ENCODE data around the gene KLHL29. TPM values are rescaled to one million over a fixed set of nuclear protein-coding genes. Genes with fewer than 3 reads are reported as not detected.

KLHL29 gene
- total RNA-seq, 1 donor from 2014 or later, result 5.0 TPM

GRCh38 chr2:23447405-23447804 is 62.4 kb downstream of the KLHL29 start:
- peaks cover 5% of the 10 kb centered on the region for H3K4me1 Mint-ChIP-seq (ENCODE audit: unreplicated experiment)
- no peak for DNase-seq (ENCODE audit: extremely low spot score, unreplicated experiment)
- H3K27me3 Mint-ChIP-seq (ENCODE audit: unreplicated experiment), result peaks cover 2% of the 10 kb centered on the region
- no peaks in the 10 kb centered on the region for H3K36me3 Mint-ChIP-seq (ENCODE audit: unreplicated experiment)
- TF ChIP-seq CTCF (IDR thresholded peaks at IDR 0.05), result no peak
- H3K4me3 Mint-ChIP-seq (ENCODE audit: unreplicated experiment), result no peak overlapping the region
- H3K9me3 Mint-ChIP-seq (ENCODE audit: unreplicated experiment), result no peaks in the 10 kb centered on the region
- H3K27ac Mint-ChIP-seq (ENCODE audit: unreplicated experiment), result no peak overlapping the region

- DNase-seq (ENCODE audit: extremely low spot score, unreplicated experiment), result no peak
- Mint-ChIP-seq H3K4me3 (ENCODE audit: unreplicated experiment) (no peak overlapping the region), H3K4me1 (ENCODE audit: unreplicated experiment) (peaks cover 18% of the 10 kb centered on the region), H3K36me3 (ENCODE audit: unreplicated experiment) (no peaks in the 10 kb centered on the region), H3K27ac (ENCODE audit: unreplicated experiment) (no peak overlapping the region), H3K27me3 (ENCODE audit: unreplicated experiment) (peaks cover 2% of the 10 kb centered on the region), H3K9me3 (ENCODE audit: unreplicated experiment) (no peaks in the 10 kb centered on the region)
- no peak for TF ChIP-seq CTCF (IDR thresholded peaks at IDR 0.05)
These were observed 63.9 kb downstream of the KLHL29 start for GRCh38 chr2:23448906-23449305.

- Mint-ChIP-seq H3K9me3 (ENCODE audit: unreplicated experiment) (no peaks in the 10 kb centered on the region), H3K36me3 (ENCODE audit: unreplicated experiment) (no peaks in the 10 kb centered on the region), H3K27ac (ENCODE audit: unreplicated experiment) (no peak overlapping the region), H3K4me3 (ENCODE audit: unreplicated experiment) (no peak overlapping the region), H3K4me1 (ENCODE audit: unreplicated experiment) (peaks cover 19% of the 10 kb centered on the region), H3K27me3 (ENCODE audit: unreplicated experiment) (peaks cover 2% of the 10 kb centered on the region)
- TF ChIP-seq CTCF (IDR thresholded peaks at IDR 0.05), result no peak
- DNase-seq (ENCODE audit: extremely low spot score, unreplicated experiment), result peak; percentile 11
These were observed 64.4 kb downstream of the KLHL29 start for GRCh38 chr2:23449413-23449812.

- H3K27ac Mint-ChIP-seq (ENCODE audit: unreplicated experiment), result no peak overlapping the region
These were observed 64.9 kb downstream of the KLHL29 start for GRCh38 chr2:23449831-23450331.

DNA sequence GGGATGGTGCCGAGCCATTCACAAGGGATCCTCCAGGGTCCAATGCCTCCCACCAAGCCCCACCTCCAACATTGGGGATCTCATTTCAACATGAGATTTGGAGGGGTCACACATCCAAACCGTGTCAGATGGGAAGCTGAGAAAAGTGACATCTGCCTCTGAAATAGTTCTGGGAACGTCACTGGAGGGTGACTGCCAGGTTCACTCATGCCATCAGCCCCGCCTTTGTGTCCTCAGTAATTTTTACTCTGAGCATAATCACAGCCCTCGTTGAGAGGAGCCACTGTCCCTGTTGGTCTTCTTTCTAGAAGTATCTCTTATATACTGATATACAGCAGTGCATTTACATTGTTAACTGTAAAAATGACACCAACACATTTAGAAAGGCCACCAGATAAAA is 67.4 kb downstream of the KLHL29 start:
- Mint-ChIP-seq H3K4me1 (ENCODE audit: unreplicated experiment) (peaks cover 17% of the 10 kb centered on the region), H3K27me3 (ENCODE audit: unreplicated experiment) (peaks cover 4% of the 10 kb centered on the region), H3K27ac (ENCODE audit: unreplicated experiment) (no peak overlapping the region), H3K4me3 (ENCODE audit: unreplicated experiment) (no peak overlapping the region), H3K36me3 (ENCODE audit: unreplicated experiment) (no peaks in the 10 kb centered on the region), H3K9me3 (ENCODE audit: unreplicated experiment) (no peaks in the 10 kb centered on the region)
- peak; percentile 40 for DNase-seq (ENCODE audit: extremely low spot score, unreplicated experiment)
- TF ChIP-seq CTCF (IDR thresholded peaks at IDR 0.05), result no peak

More at GRCh38 chr2:23449831-23450331, 64.9 kb downstream of the KLHL29 start:
- Mint-ChIP-seq H3K4me3 (ENCODE audit: unreplicated experiment) (no peak overlapping the region), H3K36me3 (ENCODE audit: unreplicated experiment) (no peaks in the 10 kb centered on the region), H3K4me1 (ENCODE audit: unreplicated experiment) (peaks cover 22% of the 10 kb centered on the region), H3K27me3 (ENCODE audit: unreplicated experiment) (peaks cover 4% of the 10 kb centered on the region), H3K9me3 (ENCODE audit: unreplicated experiment) (no peaks in the 10 kb centered on the region)
- peak; percentile 73 for DNase-seq (ENCODE audit: extremely low spot score, unreplicated experiment)
- TF ChIP-seq CTCF (IDR thresholded peaks at IDR 0.05), result no peak
